H1 (cell line): ENCODE measurements around the gene FAM53B. TPM values are rescaled to one million over a fixed set of nuclear protein-coding genes. Genes with fewer than 3 reads are reported as not detected.

ENCODE experiments used
- GTF2F1 ChIP-seq: IDR thresholded peaks from 2 replicates; pipeline ENCODE4 v1.6.1; 2012; ENCODE audit warnings: low read depth, low read length, improper control_type of control experiment, borderline replicate concordance
- KDM1A ChIP-seq: fragments of 200-600, 300-600 bp; sonication (generic); IDR thresholded peaks from 2 replicates; pipeline ENCODE4 v1.7.1; 2016; ENCODE audit warnings: mild to moderate bottlenecking, low read length, borderline replicate concordance
- RFX5 ChIP-seq: IDR thresholded peaks from 2 replicates; pipeline ENCODE4 v1.6.1; 2011; ENCODE audit warnings: low read depth, low read length, improper control_type of control experiment, borderline replicate concordance
- polyA plus RNA-seq, 7 experiments: library from polyadenylated mRNA; depleted of rRNA in 3 of 7; stranded (reverse) in 5 of 7; unstranded in 2 of 7; fragments of >200 nt in 5 of 7; fragments of 200-250 nt in 2 of 7; gene quantifications; 1 replicate in 5 of 7; 2 replicates in 1 of 7; 4 replicates in 1 of 7; pipeline versions ENCODE4 v1.2.1 to v1.2.3, GENCODE V29; 2011 to 2013; ENCODE audit warnings: missing spikeins in 2 of 7, mixed read lengths in 2 of 7
- total RNA-seq: library from RNA; stranded (reverse); fragmentation: NEBNext Ultra II Directional; extraction: Animal tissue kit (Norgen Biotek cat#: 25700); gene quantifications from 2 replicates; pipeline ENCODE4 v1.2.1, GENCODE V29; 2021

The FAM53B gene
- total and polyA plus RNA-seq, 2 of the 8 experiments (the other 6 are each of a cell fraction or from before 2014, with no cell fraction given) = 5.3 to 14.4 TPM

DNA sequence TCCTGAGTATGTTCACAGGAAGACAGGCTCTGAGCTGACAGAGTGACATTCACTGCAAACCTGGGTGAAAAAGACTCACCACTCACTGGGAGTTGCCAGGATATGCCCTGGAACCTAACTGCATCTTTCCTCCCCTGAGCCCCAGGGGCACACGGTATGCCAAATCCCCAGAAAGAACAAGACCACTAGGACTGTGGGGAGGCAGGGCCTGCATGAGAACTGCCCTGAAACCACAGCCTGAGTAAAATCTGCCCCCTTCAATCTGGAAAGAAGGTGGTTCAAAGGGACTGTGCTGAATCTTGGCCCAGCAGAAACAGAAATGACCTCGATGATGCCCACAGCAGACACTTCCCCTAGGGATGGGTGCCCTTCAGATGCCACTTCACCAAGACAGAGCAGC is 6.5 kb downstream of the FAM53B start (continued):
- TF ChIP-seq GTF2F1 (no peak), KDM1A (no peak), RFX5 (no peak)
